Caco-2 (cell line): ENCODE measurements around the gene ENO2. TPM values are rescaled to one million over a fixed set of nuclear protein-coding genes. Genes with fewer than 3 reads are reported as not detected.

Experiments used
- BruUV-seq: library from RNA; stranded (reverse); fragments of 400-500 nt; replicated peaks from 2 replicates; lab custom pipeline; 2021; lab: Mats Ljungman, UMichigan
- CTCF ChIA-PET: fragments of 300-600 bp; sonication (Branson Sonifier 250); formaldehyde crosslinking; loops from one replicate; lab custom pipeline; 2022; ENCODE audit warnings: antibody characterized with exemption; lab: Charles Lee
- POLR2A ChIA-PET: fragments of 300-600 bp; sonication (Branson Sonifier 250); formaldehyde crosslinking; loops from one replicate; lab custom pipeline; 2022; ENCODE audit warnings: antibody characterized with exemption; lab: Charles Lee
- DNase-seq, 2 experiments: peaks; one replicate each; pipeline versions ENCODE4 v3.0.0 to v3.0.0-alpha.2; 2020 to 2022
- H3K27me3 ChIP-seq: replicated peaks from 2 replicates; pipeline ENCODE4 v1.6.0; 2011; ENCODE audit warnings: low read length; ENCODE audit not compliant: control insufficient read depth, insufficient read depth
- H3K36me3 ChIP-seq: 2 replicates; pipeline ENCODE4 v1.5.1; 2011; ENCODE audit warnings: low read length; ENCODE audit not compliant: control insufficient read depth, insufficient read depth
- H3K4me1 ChIP-seq: fragments of 250-450 bp; sonication (Bioruptor Pico); 2 replicates; pipeline ENCODE4 v1.5.1; 2020; ENCODE audit warnings: mild to moderate bottlenecking
- H3K4me3 ChIP-seq: 2 replicates; pipeline ENCODE4 v1.5.1; 2011; ENCODE audit warnings: low read depth, mild to moderate bottlenecking, control low read depth, low read length
- H3K9me3 ChIP-seq: fragments of 250-450 bp; sonication (Bioruptor Pico); 2 replicates; pipeline ENCODE4 v1.5.1; 2020; ENCODE audit warnings: mild to moderate bottlenecking, moderate library complexity
- H3K27ac Mint-ChIP-seq: one replicate; pipeline ENCODE4 v1.8.0; 2022; ENCODE audit warnings: mixed read lengths; ENCODE audit not compliant: unreplicated experiment
- H3K27me3 Mint-ChIP-seq: one replicate; pipeline ENCODE4 v1.8.0; 2022; ENCODE audit warnings: mixed read lengths; ENCODE audit not compliant: insufficient read depth, unreplicated experiment
- H3K36me3 Mint-ChIP-seq: one replicate; pipeline ENCODE4 v1.8.0; 2022; ENCODE audit warnings: mild to moderate bottlenecking, mixed read lengths; ENCODE audit not compliant: insufficient read depth, unreplicated experiment
- H3K4me1 Mint-ChIP-seq: one replicate; pipeline ENCODE4 v1.8.0; 2022; ENCODE audit warnings: low read depth, mixed read lengths; ENCODE audit not compliant: unreplicated experiment
- H3K4me3 Mint-ChIP-seq: one replicate; pipeline ENCODE4 v1.8.0; 2022; ENCODE audit warnings: mild to moderate bottlenecking, moderate library complexity, mixed read lengths; ENCODE audit not compliant: unreplicated experiment
- H3K9me3 Mint-ChIP-seq: one replicate; pipeline ENCODE4 v1.8.0; 2022; ENCODE audit warnings: mixed read lengths; ENCODE audit not compliant: unreplicated experiment
- CTCF ChIP-seq, 2 experiments: fragments of 200-600 bp in 1 of 2; IDR thresholded peaks; 1 replicate in 1 of 2; 2 replicates in 1 of 2; pipeline versions ENCODE4 v1.5.1 to v1.8.0; 2011 to 2022; ENCODE audit warnings: antibody characterized with exemption in 1 of 2, control low read depth in 1 of 2, inconsistent platforms in 1 of 2, low read depth in 1 of 2, low read length in 1 of 2, mild to moderate bottlenecking in 1 of 2, moderate library complexity in 1 of 2; ENCODE audit not compliant: insufficient read depth in 1 of 2, severe bottlenecking in 1 of 2, unreplicated experiment in 1 of 2
- intact Hi-C: fragments of 100-400 bp; cut with micrococcal nuclease; formaldehyde crosslinking; loops from one replicate; pipeline ENCODE4 v1.10.0; 2022; ENCODE audit not compliant: unreplicated experiment
- total RNA-seq: library from RNA; stranded (reverse); gene quantifications from 2 replicates; pipeline ENCODE4 v1.2.3, GENCODE V29; 2022

Gene ENO2
- total RNA-seq, 1 experiment from 2014 or later = 23.2 TPM

- TF ChIP-seq CTCF (IDR thresholded peaks at IDR 0.05; ENCODE audit: insufficient read depth in 1 of 2, low read depth in 1 of 2, low read length in 1 of 2, severe bottlenecking in 1 of 2, unreplicated experiment in 1 of 2) = no peak
- Mint-ChIP-seq H3K4me1 (no peaks in the 10 kb centered on the region), H3K27ac (peak overlapping the region; percentile 36), H3K27me3 (no peaks in the 10 kb centered on the region), H3K4me3 (no peak overlapping the region), H3K9me3 (no peaks in the 10 kb centered on the region), H3K36me3 (peaks cover 5% of the 10 kb centered on the region)
- H3K36me3 ChIP-seq = no peaks in the 10 kb centered on the region
- DNase-seq = no peak
- H3K9me3 ChIP-seq = no peaks in the 10 kb centered on the region
- BruUV-seq = no TSS peak
- POLR2A ChIA-PET = no interaction called here
- H3K4me3 ChIP-seq = no peak overlapping the region
- intact Hi-C loops = no loop called here
- no peaks in the 10 kb centered on the region for H3K27me3 ChIP-seq
- no peaks in the 10 kb centered on the region for H3K4me1 ChIP-seq
- CTCF ChIA-PET = no interaction called here
Measured at GRCh38 chr12:6953442-6954315, 39.3 kb downstream of the ENO2 start.

GRCh38 chr12:6954316-6955107 is 40.1 kb downstream of the ENO2 start:
- TF ChIP-seq CTCF (IDR thresholded peaks at IDR 0.05; ENCODE audit: insufficient read depth in 1 of 2, low read depth in 1 of 2, low read length in 1 of 2, severe bottlenecking in 1 of 2, unreplicated experiment in 1 of 2) = no peak
- no peaks in the 10 kb centered on the region for H3K4me1 ChIP-seq
- Mint-ChIP-seq H3K9me3 (no peaks in the 10 kb centered on the region), H3K27me3 (no peaks in the 10 kb centered on the region), H3K27ac (peak overlapping the region; percentile 36), H3K36me3 (no peaks in the 10 kb centered on the region), H3K4me1 (no peaks in the 10 kb centered on the region), H3K4me3 (no peak overlapping the region)
- no TSS peak for BruUV-seq
- ChIA-PET CTCF (no interaction called here), POLR2A (no interaction called here)
- no peaks in the 10 kb centered on the region for H3K27me3 ChIP-seq
- H3K4me3 ChIP-seq = no peak overlapping the region
- no peaks in the 10 kb centered on the region for H3K36me3 ChIP-seq
- intact Hi-C loops = no loop called here
- no peak for DNase-seq
- no peaks in the 10 kb centered on the region for H3K9me3 ChIP-seq
